OCI-LY7 (cell line): ENCODE measurements around the gene CHST11. TPM values are rescaled to one million over a fixed set of nuclear protein-coding genes. Genes with fewer than 3 reads are reported as not detected.

ENCODE experiments used
- BruUV-seq: library from RNA; stranded (reverse); fragments of 400-500 nt; replicated peaks from 2 replicates; lab custom pipeline; 2021; lab: Mats Ljungman, UMichigan
- CTCF ChIA-PET: fragments of 300-600 bp; sonication (Branson Sonifier 250); formaldehyde crosslinking; loops from one replicate; lab custom pipeline; 2022; ENCODE audit warnings: antibody characterized with exemption; ENCODE audit not compliant: unreplicated experiment; lab: Charles Lee
- POLR2A ChIA-PET: fragments of 300-600 bp; sonication (Branson Sonifier 250); formaldehyde crosslinking; loops from one replicate; lab custom pipeline; 2022; ENCODE audit warnings: antibody characterized with exemption; lab: Charles Lee
- DNase-seq: peaks from one replicate; pipeline ENCODE4 v3.0.0-alpha.2; 2015; ENCODE audit warnings: low spot score
- H2AFZ ChIP-seq: fragments of 200-600 bp; sonication (generic), shearing (Covaris generic); 2 replicates; pipeline ENCODE4 v1.6.1; 2014; ENCODE audit warnings: mild to moderate bottlenecking, antibody characterized with exemption, low read length, moderate library complexity
- H3K27ac ChIP-seq: fragments of 200-600 bp; sonication (generic); 2 replicates; pipeline ENCODE4 v1.5.1; 2014; ENCODE audit warnings: mixed run types, low read depth, mild to moderate bottlenecking, moderate library complexity, low read length, inconsistent platforms; ENCODE audit not compliant: poor library complexity, severe bottlenecking
- H3K36me3 ChIP-seq: fragments of 200-600 bp; sonication (generic); 2 replicates; pipeline ENCODE4 v1.6.1; 2014; ENCODE audit warnings: mild to moderate bottlenecking, antibody characterized with exemption, low read length, moderate library complexity, mixed read lengths; ENCODE audit not compliant: insufficient read depth
- H3K4me1 ChIP-seq: fragments of 200-600 bp; sonication (generic); 2 replicates; pipeline ENCODE4 v1.5.1; 2014; ENCODE audit warnings: mild to moderate bottlenecking, low read length; ENCODE audit not compliant: insufficient read depth, poor library complexity, severe bottlenecking
- H3K4me2 ChIP-seq: fragments of 200-600 bp; sonication (generic); 2 replicates; pipeline ENCODE4 v1.6.1; 2014; ENCODE audit warnings: mild to moderate bottlenecking, low read length
- H3K4me3 ChIP-seq: fragments of 200-600 bp; sonication (generic); 2 replicates; pipeline ENCODE4 v1.5.1; 2014; ENCODE audit warnings: mild to moderate bottlenecking, low read depth, low read length; ENCODE audit not compliant: poor library complexity, severe bottlenecking
- H3K79me2 ChIP-seq: fragments of 200-600 bp; sonication (generic); 2 replicates; pipeline ENCODE4 v1.6.1; 2016; ENCODE audit warnings: low read depth, mild to moderate bottlenecking, low read length, moderate library complexity, mixed read lengths; ENCODE audit not compliant: insufficient read depth
- H3K9me2 ChIP-seq: fragments of 200-600 bp; sonication (generic); 2 replicates; pipeline ENCODE4 v1.6.1; 2016; ENCODE audit warnings: mild to moderate bottlenecking, low read length, mixed read lengths; ENCODE audit not compliant: insufficient read depth
- H3K9me3 ChIP-seq: fragments of 200-600 bp; sonication (generic); 2 replicates; pipeline ENCODE4 v1.6.1; 2014; ENCODE audit warnings: mild to moderate bottlenecking, mixed run types, low read length, mixed read lengths
- H4K20me1 ChIP-seq: fragments of 200-600 bp; sonication (generic); 2 replicates; pipeline ENCODE4 v1.6.1; 2014; ENCODE audit warnings: mild to moderate bottlenecking, antibody characterized with exemption, low read length, moderate library complexity, mixed read lengths; ENCODE audit not compliant: insufficient read depth
- CTCF ChIP-seq: fragments of 200-600 bp; sonication (generic); conservative IDR thresholded peaks from 2 replicates; pipeline ENCODE4 v1.5.1; 2014; ENCODE audit warnings: mild to moderate bottlenecking, antibody characterized with exemption, low read length, moderate library complexity, mixed read lengths
- EZH2phosphoT487 ChIP-seq: fragments of 200-600 bp; sonication (generic); IDR thresholded peaks from 2 replicates; pipeline ENCODE4 v1.6.1; 2018; ENCODE audit warnings: low read depth, borderline replicate concordance, mild to moderate bottlenecking, mixed run types, antibody characterized with exemption, low read length, moderate library complexity, mixed read lengths
- intact Hi-C: fragments of 100-400 bp; cut with micrococcal nuclease; formaldehyde crosslinking; loops from one replicate; pipeline ENCODE4 v1.10.0; 2022; ENCODE audit not compliant: unreplicated experiment
- total RNA-seq, 2 experiments: library from RNA; depleted of rRNA in 1 of 2; stranded (reverse); fragments of >200 nt in 1 of 2; shearing (Covaris generic) in 1 of 2; gene quantifications; 2 replicates each; pipeline ENCODE4 v1.2.3, GENCODE V29; 2014 to 2022

CHST11 gene
- total RNA-seq, 2 experiments from 2014 or later: 15.2 to 41.6 TPM

- intact Hi-C loops: no loop called here
- ChIA-PET POLR2A (interaction anchor here (0.9 kb wide), 1 partner anchor 8 kb away, joined by 3 read pairs; no protein-coding TSS in a partner anchor), CTCF (no interaction called here)
- BruUV-seq: no TSS peak
- H4K20me1 ChIP-seq: peaks cover 7% of the 10 kb centered on the region; the same call in 1 of the 2 replicates
- no peak overlapping the region for H3K4me2 ChIP-seq
- H3K36me3 ChIP-seq: peaks cover 14% of the 10 kb centered on the region; the same call in 1 of the 2 replicates
- H3K79me2 ChIP-seq: no peaks in the 10 kb centered on the region
- H2AFZ ChIP-seq: no peak overlapping the region
- H3K4me3 ChIP-seq: no peak overlapping the region
- H3K4me1 ChIP-seq: peaks cover 14% of the 10 kb centered on the region
- H3K9me3 ChIP-seq: peaks cover 15% of the 10 kb centered on the region; the same call in 1 of the 2 replicates
- H3K27ac ChIP-seq: no peak overlapping the region
- TF ChIP-seq EZH2phosphoT487 (no peak), CTCF (no peak)
- no peak for DNase-seq
- H3K9me2 ChIP-seq: no peaks in the 10 kb centered on the region
Observed at GRCh38 chr12:104553421-104553820, 96.7 kb downstream of the CHST11 start.

DNA sequence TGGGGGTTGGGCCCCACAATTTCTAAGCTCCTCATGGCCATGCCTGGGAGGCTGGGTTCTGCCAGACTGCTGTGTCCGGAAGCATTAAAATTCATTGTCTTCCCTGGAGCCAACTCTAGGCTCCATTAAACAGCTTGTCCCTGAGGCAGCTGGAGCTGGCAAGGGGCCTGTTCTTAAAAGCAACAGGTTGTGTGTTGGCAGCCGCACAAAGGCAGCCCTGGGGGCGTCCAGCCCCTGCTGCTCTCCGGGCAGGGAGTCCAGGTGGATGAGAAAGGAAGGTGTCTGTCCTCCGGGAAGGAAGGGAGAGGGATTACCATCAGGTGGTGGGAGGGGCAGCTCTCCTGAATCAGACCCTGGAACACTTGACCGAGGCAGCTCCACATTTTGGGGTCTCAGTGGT, 98.9 kb downstream of the CHST11 start:
- no peak overlapping the region for H3K4me3 ChIP-seq
- no peaks in the 10 kb centered on the region for H3K79me2 ChIP-seq
- no peak overlapping the region for H3K4me2 ChIP-seq
- H3K9me2 ChIP-seq: no peaks in the 10 kb centered on the region
- peaks cover 7% of the 10 kb centered on the region; the same call in 1 of the 2 replicates for H4K20me1 ChIP-seq
- no peak overlapping the region for H2AFZ ChIP-seq
- H3K4me1 ChIP-seq: peaks cover 14% of the 10 kb centered on the region
- peaks cover 15% of the 10 kb centered on the region; the same call in 1 of the 2 replicates for H3K9me3 ChIP-seq
- TF ChIP-seq EZH2phosphoT487: no peak
- no peak for TF ChIP-seq CTCF
- peaks cover 14% of the 10 kb centered on the region; the same call in 1 of the 2 replicates for H3K36me3 ChIP-seq
- CTCF ChIA-PET: interaction anchor here (0.7 to 1.2 kb wide), 2 partner anchors 13 to 16 kb away, joined by 4 read pairs; no protein-coding TSS in a partner anchor
- no peak for DNase-seq
- no peak overlapping the region for H3K27ac ChIP-seq
- no TSS peak for BruUV-seq
- intact Hi-C loops: no loop called here
- POLR2A ChIA-PET: no interaction called here

GRCh38 chr12:104557488-104558195, 100.9 kb downstream of the CHST11 start:
- Histone ChIP-seq H3K79me2 (no peaks in the 10 kb centered on the region), H3K4me2 (no peak overlapping the region), H3K9me3 (peaks cover 13% of the 10 kb centered on the region; the same call in 1 of the 2 replicates), H4K20me1 (no peaks in the 10 kb centered on the region), H3K27ac (no peak overlapping the region), H2AFZ (no peak overlapping the region), H3K36me3 (peaks cover 12% of the 10 kb centered on the region; the same call in 1 of the 2 replicates), H3K9me2 (no peaks in the 10 kb centered on the region), H3K4me1 (no peaks in the 10 kb centered on the region), H3K4me3 (no peak overlapping the region)
- POLR2A ChIA-PET: no interaction called here
- no peak for DNase-seq
- no TSS peak for BruUV-seq
- TF ChIP-seq EZH2phosphoT487 (no peak), CTCF (no peak)
- intact Hi-C loops: no loop called here
- CTCF ChIA-PET: no interaction called here
